HEK293T (cell line): ENCODE results near the gene IL1RN.
A peak's percentile ranks its signal among the peaks of the same experiment; 100 is the strongest.

Experiments used
- CTCF ChIA-PET: fragments of 350-600 bp; formaldehyde crosslinking; extraction: SDS; loops from one replicate; lab custom pipeline; 2021; ENCODE audit warnings: antibody characterized with exemption, inconsistent platforms; lab: Yijun Ruan, JAX
- POLR2A ChIA-PET: fragments of 350-600 bp; formaldehyde crosslinking; extraction: SDS; loops from one replicate; lab custom pipeline; 2020; ENCODE audit warnings: antibody characterized with exemption, inconsistent platforms; lab: Yijun Ruan, JAX
- DNase-seq: peaks from one replicate; pipeline ENCODE4 v3.0.0; 2012; ENCODE audit warnings: mixed read lengths; ENCODE audit errors: extremely low spot score
- ARNT ChIP-seq: fragments of 450-650 bp; IDR thresholded peaks from 2 replicates; pipeline ENCODE4 v1.6.1; 2017; ENCODE audit warnings: mild to moderate bottlenecking
- BHLHE40 ChIP-seq: fragments of 450-650 bp; IDR thresholded peaks from 2 replicates; pipeline ENCODE4 v1.6.1; 2016; ENCODE audit warnings: mild to moderate bottlenecking, moderate library complexity, borderline replicate concordance
- CTBP1 ChIP-seq: fragments of 450-650 bp; IDR thresholded peaks from 2 replicates; pipeline ENCODE4 v1.6.1; 2016; ENCODE audit warnings: borderline replicate concordance
- ELF4 ChIP-seq: fragments of 450-650 bp; IDR thresholded peaks from 2 replicates; pipeline ENCODE4 v1.6.1; 2017; ENCODE audit warnings: antibody characterized with exemption
- FOXA1 ChIP-seq: fragments of 450-650 bp; IDR thresholded peaks from 2 replicates; pipeline ENCODE4 v1.6.1; 2016; ENCODE audit warnings: mild to moderate bottlenecking
- FOXK2 ChIP-seq: fragments of 450-650 bp; IDR thresholded peaks from 2 replicates; pipeline ENCODE4 v1.6.1; 2016; ENCODE audit warnings: mild to moderate bottlenecking
- FOXM1 ChIP-seq: fragments of 450-650 bp; IDR thresholded peaks from 2 replicates; pipeline ENCODE4 v1.6.1; 2017; ENCODE audit warnings: mild to moderate bottlenecking, borderline replicate concordance
- HDGF ChIP-seq: fragments of 450-650 bp; IDR thresholded peaks from 2 replicates; pipeline ENCODE4 v1.6.1; 2017; ENCODE audit warnings: antibody characterized with exemption, borderline replicate concordance
- L3MBTL2 ChIP-seq: fragments of 450-650 bp; conservative IDR thresholded peaks from 2 replicates; pipeline ENCODE4 v1.6.1; 2016; ENCODE audit warnings: mild to moderate bottlenecking
- LEF1 ChIP-seq: fragments of 450-650 bp; IDR thresholded peaks from 2 replicates; pipeline ENCODE4 v1.6.1; 2017; ENCODE audit warnings: mild to moderate bottlenecking, borderline replicate concordance
- NFRKB ChIP-seq: fragments of 450-650 bp; IDR thresholded peaks from 2 replicates; pipeline ENCODE4 v1.6.1; 2016; ENCODE audit warnings: mild to moderate bottlenecking, moderate library complexity
- PKNOX1 ChIP-seq: fragments of 450-650 bp; IDR thresholded peaks from 2 replicates; pipeline ENCODE4 v1.6.1; 2016
- SP1 ChIP-seq: fragments of 450-650 bp; IDR thresholded peaks from 2 replicates; pipeline ENCODE4 v1.6.1; 2017
- SUZ12 ChIP-seq: fragments of 450-650 bp; IDR thresholded peaks from 2 replicates; pipeline ENCODE4 v1.6.1; 2016; ENCODE audit warnings: mild to moderate bottlenecking
- TARDBP ChIP-seq: fragments of 450-650 bp; IDR thresholded peaks from 2 replicates; pipeline ENCODE4 v1.6.1; 2016
- ZNF384 ChIP-seq: fragments of 450-650 bp; IDR thresholded peaks from 2 replicates; pipeline ENCODE4 v1.6.1; 2016

IL1RN gene

GRCh38 chr2:113126845-113127645 lies at the start of gene IL1RN:
TSS of gene IL1RN (plus strand) at chr2:113127598. CDS start at chr2:113127625, 27 bp downstream.
- no peak for TF ChIP-seq HDGF
- DNase-seq = no peak
- POLR2A ChIA-PET = no interaction called here
- CTCF ChIA-PET = no interaction called here

GRCh38 chr2:113077921-113078320 lies 49.5 kb upstream of the IL1RN start:
- ChIA-PET CTCF (interaction anchor here (0.9 kb wide), 1 partner anchor 121 kb away, joined by 4 read pairs; no protein-coding TSS in a partner anchor), POLR2A (interaction anchor here (1.2 kb wide), 1 partner anchor 121 kb away, joined by 3 read pairs; no protein-coding TSS in a partner anchor)

GRCh38 chr2:113078350-113078839 lies 49.0 kb upstream of the IL1RN start:
- no peak for DNase-seq
- ChIA-PET POLR2A (interaction anchor here (1.2 kb wide), 1 partner anchor 121 kb away, joined by 3 read pairs; no protein-coding TSS in a partner anchor), CTCF (interaction anchor here (0.9 kb wide), 1 partner anchor 121 kb away, joined by 4 read pairs; no protein-coding TSS in a partner anchor)
- TF ChIP-seq HDGF (no peak), SP1 (no peak), NFRKB (no peak), BHLHE40 (no peak), L3MBTL2 (no peak), SUZ12 (no peak), LEF1 (no peak), ARNT (no peak), FOXK2 (no peak), TARDBP (no peak), FOXA1 (no peak), ELF4 (no peak), FOXM1 (no peak), ZNF384 (no peak), CTBP1 (no peak), PKNOX1 (no peak)

More at GRCh38 chr2:113077921-113078320, 49.5 kb upstream of the IL1RN start:
- no peak for TF ChIP-seq FOXK2
- no peak for TF ChIP-seq CTBP1
- no peak for TF ChIP-seq FOXA1
- TF ChIP-seq ZNF384 = no peak
- TF ChIP-seq LEF1 = no peak
- TF ChIP-seq HDGF = no peak
- TF ChIP-seq L3MBTL2 = no peak
- TF ChIP-seq NFRKB = no peak
- no peak for TF ChIP-seq SUZ12
- no peak for TF ChIP-seq FOXM1
- no peak for TF ChIP-seq ELF4
- no peak for TF ChIP-seq BHLHE40
- no peak for DNase-seq

- ChIA-PET CTCF (interaction anchor here (0.6 to 2.3 kb wide), 9 partner anchors 11 to 125 kb away, joined by 3 to 31 read pairs (median 6); partner anchors contain the start of gene IL1F10), POLR2A (interaction anchor here (1.9 kb wide), 1 partner anchor 120 kb away, joined by 8 read pairs; no protein-coding TSS in a partner anchor)
- TF ChIP-seq ZNF384 (no peak), LEF1 (no peak), PKNOX1 (no peak), FOXM1 (no peak), FOXK2 (no peak), ARNT (no peak), FOXA1 (no peak), SP1 (no peak)
- DNase-seq = no peak
Measured at GRCh38 chr2:113079131-113079530, 48.3 kb upstream of the IL1RN start.

GRCh38 chr2:113080134-113080533 lies 47.3 kb upstream of the IL1RN start:
- ChIA-PET POLR2A (interaction anchor here (1.9 kb wide), 1 partner anchor 119 kb away, joined by 8 read pairs; no protein-coding TSS in a partner anchor), CTCF (interaction anchor here (0.6 to 2.3 kb wide), 21 partner anchors 11 to 310 kb away, joined by 3 to 31 read pairs (median 4); partner anchors contain the start of gene IL1F10)
- TF ChIP-seq LEF1 (no peak), ELF4 (no peak), NFRKB (no peak), HDGF (no peak), SUZ12 (no peak), ARNT (no peak), ZNF384 (no peak), FOXA1 (no peak), FOXM1 (no peak), FOXK2 (no peak), L3MBTL2 (no peak), TARDBP (no peak), PKNOX1 (no peak), SP1 (no peak)
- DNase-seq = peak; percentile 65

GRCh38 chr2:113081488-113082210 lies 45.7 kb upstream of the IL1RN start:
- ChIA-PET POLR2A (no interaction called here), CTCF (interaction anchor here (1.4 to 1.7 kb wide), 2 partner anchors 113 to 117 kb away, joined by 5 to 6 read pairs; no protein-coding TSS in a partner anchor)
- TF ChIP-seq FOXK2 (no peak), ELF4 (no peak), L3MBTL2 (no peak), CTBP1 (no peak), LEF1 (no peak)
- no peak for DNase-seq
